IMR-90 (cell line): ENCODE data around the gene LEPROT.

Experiments
- CTCF ChIP-seq: conservative IDR thresholded peaks from 2 replicates; pipeline ENCODE4 v1.5.1; 2012; ENCODE audit warnings: mild to moderate bottlenecking, low read depth, low read length, improper control_type of control experiment
- USF2 ChIP-seq: fragments of 150-350 bp; IDR thresholded peaks from 2 replicates; pipeline ENCODE4 v1.6.1; 2017; ENCODE audit warnings: mild to moderate bottlenecking, antibody characterized with exemption, low read length, low read depth

- TF ChIP-seq USF2 (no peak), CTCF (no peak)
These were observed 14.3 kb downstream of the LEPROT start for GRCh38 chr1:65434760-65435159.
